NCI-H2107 treated with DMSO at 0.1 percent for 48 hours (cell line): Measurements from ENCODE around the gene IL18R1.

Source experiments
- DNase-seq: peaks from one replicate; lab custom pipeline; 2025; ENCODE audit not compliant: unreplicated experiment; lab: John Stamatoyannopoulos, UW

IL18R1 gene

DNA sequence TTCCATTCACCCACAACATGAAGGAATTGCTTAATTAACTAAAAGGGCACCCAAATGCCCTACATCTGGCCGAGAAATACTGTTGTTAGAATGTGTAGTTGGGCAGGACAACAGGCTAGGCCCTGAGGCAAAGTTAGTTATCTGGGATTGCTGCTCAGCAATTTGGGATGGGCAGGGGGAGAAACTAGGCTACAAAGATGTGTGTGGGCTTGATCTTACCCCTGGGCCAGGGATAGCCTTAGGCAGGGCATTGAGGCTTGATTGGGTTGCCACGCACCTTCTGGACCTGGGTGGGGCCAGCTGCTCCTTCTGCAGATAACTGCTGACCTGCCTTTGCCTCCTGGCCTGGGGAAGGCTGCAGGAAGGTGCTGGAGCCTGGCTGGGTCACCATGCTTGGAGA lies 76.8 kb downstream of the IL18R1 start:
- DNase-seq: no peak

DNA sequence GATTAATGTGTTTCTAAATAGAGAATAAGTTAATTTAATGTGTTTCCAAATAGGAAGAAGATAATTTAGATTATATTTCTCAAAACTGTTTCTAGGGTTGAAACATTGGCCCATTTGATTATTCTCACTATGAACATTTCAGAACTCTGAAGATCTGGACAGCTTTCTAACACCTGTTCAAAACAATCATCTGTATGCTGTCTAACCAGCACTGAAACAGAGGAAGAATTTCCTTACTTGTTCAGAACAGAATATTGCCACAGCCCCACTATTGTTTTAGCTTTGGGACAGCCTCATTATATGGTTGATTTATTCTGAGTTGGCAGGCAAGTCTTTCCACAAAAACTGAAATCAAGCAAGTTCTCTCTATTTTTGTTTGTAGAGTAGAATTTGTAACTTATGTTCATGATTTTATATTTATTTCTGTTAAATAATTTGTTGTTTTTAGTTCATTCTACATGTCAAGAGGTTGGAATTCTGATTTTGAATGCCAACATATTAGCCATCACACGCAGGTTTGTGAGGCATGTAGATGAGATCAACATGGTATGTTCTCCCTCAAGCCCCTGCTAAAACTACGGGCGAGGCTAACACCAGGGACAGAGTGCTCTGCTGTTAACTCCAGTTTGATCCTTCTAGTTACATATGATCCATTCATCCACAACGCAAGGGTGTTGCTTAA lies 78.5 kb downstream of the IL18R1 start:
- DNase-seq: no peak

DNA sequence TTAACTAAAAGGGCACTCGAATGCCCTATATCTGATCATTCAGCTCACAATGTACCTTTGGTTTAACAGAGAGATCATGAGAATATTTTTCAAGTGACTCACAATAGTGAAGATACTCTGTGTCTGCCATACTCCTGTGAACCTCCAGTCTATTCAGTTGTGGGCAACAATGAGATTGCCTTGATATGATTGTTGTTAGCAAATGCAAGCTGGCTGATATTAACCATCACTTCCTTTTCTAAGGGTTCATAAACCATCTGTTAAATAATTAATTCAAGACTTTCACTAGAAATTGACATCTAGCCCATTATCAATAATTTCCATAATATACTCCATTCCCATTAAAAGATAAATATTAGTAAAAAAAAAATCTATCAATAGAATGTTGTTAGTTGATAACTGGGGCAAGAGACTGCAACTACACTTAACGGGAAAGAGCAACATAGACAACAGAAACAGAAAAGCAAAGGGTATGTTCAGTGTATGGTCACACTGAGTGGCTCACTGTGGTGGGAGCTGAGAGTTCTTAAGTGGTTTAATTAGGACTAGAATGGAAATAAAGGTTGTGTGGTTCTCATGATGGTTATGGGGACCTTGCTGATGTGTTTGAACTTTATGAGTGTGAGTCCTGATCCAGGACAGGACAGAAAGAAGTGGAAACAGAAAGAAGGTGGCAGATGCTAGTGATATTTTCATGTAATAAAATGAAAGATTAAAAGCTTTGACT lies 79.2 kb downstream of the IL18R1 start:
- DNase-seq: no peak

DNA sequence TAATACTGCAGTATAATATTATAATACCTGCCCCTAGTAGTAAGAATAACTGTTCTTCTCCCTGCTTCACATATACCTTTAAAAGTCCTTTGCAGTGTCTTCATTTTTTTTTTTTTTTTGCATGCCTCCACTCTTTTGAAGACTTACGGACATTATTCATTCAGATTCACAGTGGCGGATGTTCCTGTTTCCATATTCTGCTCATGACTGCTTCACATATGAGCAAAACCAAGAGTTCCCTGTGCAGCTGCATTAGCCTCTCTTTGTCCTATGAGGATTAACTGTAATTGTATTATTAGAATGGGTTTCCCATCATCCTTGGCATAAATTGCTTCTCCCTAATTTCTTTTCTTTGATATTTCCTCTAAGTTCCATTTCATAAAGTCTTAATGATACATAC lies 80.1 kb downstream of the IL18R1 start:
- DNase-seq: no peak

DNA sequence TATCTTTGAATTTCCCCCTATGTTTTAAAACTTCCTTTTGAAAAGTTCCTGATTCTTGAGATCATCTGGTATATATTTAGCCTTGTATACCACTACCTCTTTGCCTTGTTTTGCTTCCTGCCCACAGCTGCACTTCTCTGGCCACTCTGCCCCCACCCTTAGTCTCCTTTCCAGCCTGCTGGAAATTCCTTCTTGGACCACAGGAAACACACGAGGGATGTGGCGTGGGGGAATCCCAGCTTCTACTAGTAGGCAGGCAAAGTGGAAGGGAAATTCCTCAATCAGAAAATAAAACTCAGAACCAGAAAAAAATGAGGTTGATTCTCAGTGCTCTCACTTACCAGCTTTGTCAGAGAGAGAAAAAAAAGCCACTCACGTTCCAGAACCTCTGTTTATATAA lies 80.7 kb downstream of the IL18R1 start:
- DNase-seq: no peak

DNA sequence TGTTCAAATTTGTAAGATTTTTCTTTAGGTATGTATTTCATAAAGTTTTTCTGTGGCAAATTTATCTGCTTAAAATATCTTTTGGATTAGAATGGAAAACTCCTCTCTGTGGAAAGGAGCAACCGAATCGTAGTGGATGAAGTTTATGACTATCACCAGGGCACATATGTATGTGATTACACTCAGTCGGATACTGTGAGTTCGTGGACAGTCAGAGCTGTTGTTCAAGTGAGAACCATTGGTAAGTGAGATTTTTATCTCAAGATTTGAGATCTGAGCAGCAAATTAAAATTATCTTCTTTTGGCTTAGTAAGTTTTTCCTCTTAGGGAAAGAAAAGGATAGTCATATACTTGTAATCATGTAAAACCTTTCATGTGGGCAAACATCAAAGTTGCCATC lies 81.5 kb downstream of the IL18R1 start:
- DNase-seq: no peak

DNA sequence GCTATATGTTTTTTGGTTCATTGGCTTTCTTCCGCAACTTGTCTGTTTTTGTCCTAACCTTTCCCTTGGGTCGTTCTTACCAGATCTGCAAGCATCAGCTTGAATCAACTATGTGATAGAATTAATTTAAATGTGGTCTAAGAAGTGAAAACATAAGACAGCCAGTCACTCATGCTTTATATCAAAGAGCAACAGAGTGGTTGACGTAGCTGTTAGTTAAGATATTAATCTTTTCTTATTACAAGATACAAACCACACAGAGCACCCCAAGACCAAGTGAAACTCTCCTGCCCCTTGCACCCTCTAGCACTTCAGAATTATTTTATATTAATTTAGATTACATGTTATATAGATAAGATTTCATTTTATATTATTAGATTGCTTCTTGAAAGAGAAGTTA lies 82.5 kb downstream of the IL18R1 start:
- DNase-seq: no peak

DNA sequence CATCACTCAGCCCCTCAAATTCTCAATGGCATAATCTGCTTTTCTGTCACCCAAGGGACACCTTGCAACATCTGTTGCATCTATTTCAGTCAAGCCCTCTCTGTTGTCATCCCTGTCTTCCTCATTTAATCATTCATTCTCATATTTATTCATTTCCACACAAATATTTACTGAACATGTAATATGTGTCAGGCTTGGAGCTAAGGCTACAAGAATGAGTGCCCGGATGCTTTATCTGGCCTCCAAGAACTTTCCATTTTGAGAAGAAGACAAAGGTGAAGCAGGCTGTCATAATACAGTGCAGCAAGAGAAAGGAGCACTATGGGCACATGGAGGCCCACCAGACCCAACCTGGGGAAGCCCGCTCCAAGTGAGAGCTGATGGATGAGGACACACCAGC lies 83.0 kb downstream of the IL18R1 start:
- no peak for DNase-seq

DNA sequence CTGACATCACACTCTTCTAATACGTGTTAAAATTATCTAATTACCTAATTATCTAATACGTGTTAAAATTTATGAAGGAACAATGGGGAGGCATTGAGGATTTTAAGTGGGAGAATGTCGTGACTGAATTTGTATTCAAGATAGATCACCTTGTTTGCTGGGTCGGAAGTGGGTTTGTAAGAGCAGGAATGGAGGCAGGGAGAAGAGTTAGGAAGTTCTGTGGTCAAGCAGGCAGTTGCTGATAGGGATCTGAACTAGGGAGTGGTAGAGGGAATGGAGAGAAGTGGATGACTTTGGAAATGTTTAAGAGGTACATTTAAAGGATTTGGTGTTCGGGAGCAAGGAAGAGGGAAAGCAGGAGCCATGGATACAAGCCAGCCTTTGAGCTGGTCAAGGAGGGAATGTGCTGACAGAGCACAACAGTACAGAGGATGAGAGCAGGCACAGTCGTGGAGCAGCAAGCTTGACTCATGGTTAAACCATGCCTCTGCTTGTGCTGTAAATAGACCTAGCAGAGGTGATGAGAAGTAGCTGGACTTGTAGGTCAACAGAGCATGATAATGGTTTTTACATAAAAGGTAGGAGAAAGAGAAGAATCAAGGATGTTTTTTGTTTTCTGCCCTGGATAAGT lies 83.6 kb downstream of the IL18R1 start:
- DNase-seq: no peak

DNA sequence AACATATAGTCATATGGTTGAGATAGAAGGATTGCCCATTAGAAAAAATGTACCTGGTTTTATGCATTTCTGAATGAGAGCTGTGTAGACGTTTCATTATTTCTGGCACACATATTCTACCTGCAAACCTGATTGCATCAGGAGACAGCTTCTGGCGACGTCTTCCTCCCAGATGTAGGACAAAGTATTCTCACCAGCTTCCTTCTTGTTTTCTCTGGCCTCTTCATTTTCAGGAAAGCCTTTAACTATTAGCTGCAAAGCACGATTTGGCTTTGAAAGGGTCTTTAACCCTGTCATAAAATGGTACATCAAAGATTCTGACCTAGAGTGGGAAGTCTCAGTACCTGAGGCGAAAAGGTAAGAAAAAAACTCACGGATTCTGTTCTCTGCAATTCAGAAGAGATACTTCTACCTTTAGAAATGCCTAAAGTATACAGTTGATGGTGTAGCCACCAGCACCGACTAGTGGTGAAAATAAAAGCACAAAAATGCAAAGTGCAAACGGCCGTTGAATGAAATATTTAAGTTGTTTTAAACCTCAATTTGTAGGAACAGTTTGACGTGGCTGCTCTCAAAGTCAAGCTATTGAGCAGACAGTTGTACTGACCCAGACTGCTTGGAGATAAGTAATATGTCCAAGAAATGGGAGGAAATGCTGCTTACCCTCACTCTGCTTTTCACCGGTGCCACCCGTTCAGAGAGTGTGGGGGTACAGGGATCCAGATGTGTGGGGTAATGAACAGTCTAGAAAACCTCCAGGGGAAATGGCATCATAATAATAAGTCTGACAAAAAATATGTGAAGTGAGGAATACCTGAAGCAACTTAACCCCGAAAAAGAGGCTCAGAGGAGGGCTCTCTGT lies 87.6 kb downstream of the IL18R1 start:
- DNase-seq: no peak

DNA sequence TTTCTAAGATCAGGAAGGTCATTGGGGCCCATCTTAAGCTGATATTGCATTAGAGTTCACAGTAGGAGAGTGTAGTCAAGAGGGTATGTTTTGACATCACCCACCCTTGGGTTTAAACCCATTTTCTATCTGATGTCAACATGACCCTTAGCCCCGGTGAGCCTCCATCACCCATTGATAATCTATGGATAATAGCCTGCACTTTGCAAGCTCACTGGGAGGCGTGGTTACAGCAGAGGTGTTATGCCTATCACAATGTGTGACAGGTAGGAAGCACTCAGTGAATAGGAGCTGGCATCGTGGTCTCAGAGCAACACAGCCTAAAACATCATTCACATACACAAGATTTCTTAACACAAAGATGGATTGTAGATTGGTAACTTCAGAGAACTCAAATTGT lies 88.6 kb downstream of the IL18R1 start:
- no peak for DNase-seq

DNA sequence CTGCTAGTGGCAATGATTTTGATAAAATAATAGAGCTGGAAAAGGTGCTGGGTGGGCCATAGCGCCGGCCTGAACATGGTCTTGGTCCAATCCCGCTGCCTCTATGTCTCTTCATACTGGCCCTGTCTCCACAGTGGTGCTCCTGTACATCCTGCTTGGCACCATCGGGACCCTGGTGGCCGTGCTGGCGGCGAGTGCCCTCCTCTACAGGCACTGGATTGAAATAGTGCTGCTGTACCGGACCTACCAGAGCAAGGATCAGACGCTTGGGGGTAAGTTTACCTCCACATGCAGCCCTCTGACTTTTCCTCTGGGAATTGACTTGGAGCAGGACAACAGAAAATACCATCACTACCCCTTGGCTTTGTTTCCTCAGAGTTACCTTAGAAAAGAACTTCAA lies 91.3 kb downstream of the IL18R1 start:
- DNase-seq: no peak
